HEK293 (cell line): ENCODE measurements around the gene RELT.

Source experiments
- CTCF ChIA-PET: fragments of 350-600 bp; formaldehyde crosslinking; extraction: SDS; loops from one replicate; lab custom pipeline; 2021; ENCODE audit warnings: antibody characterized with exemption; lab: Yijun Ruan, JAX
- POLR2A ChIA-PET: fragments of 300-600 bp; formaldehyde crosslinking; extraction: SDS; loops from one replicate; lab custom pipeline; 2020; ENCODE audit warnings: antibody characterized with exemption, inconsistent platforms; lab: Yijun Ruan, JAX
- H3K27ac ChIP-seq: fragments of 200-500 bp; sonication (Bioruptor generic); 2 replicates; pipeline ENCODE4 v1.5.1; 2014; ENCODE audit warnings: low read depth, low read length, control low read depth, inconsistent platforms; ENCODE audit errors: extremely low read depth
- H3K36me3 ChIP-seq, 2 experiments: fragments of 200-500 bp in 1 of 2; sonication (Bioruptor generic) in 1 of 2; 1 replicate in 1 of 2; 2 replicates in 1 of 2; pipeline ENCODE4 v1.5.1; 2014 to 2017; ENCODE audit warnings: inconsistent platforms in 2 of 2, low read length in 2 of 2; ENCODE audit not compliant: control insufficient read depth in 2 of 2, insufficient read depth in 1 of 2
- H3K4me1 ChIP-seq: fragments of 200-500 bp; sonication (Bioruptor generic); 2 replicates; pipeline ENCODE4 v1.5.1; 2014; ENCODE audit warnings: mild to moderate bottlenecking, low read length, inconsistent platforms; ENCODE audit not compliant: control insufficient read depth, insufficient read depth
- H3K4me3 ChIP-seq: 2 replicates; pipeline ENCODE4 v1.5.1; 2011; ENCODE audit warnings: low read depth, mild to moderate bottlenecking, control low read depth, low read length, moderate library complexity
- H3K9me3 ChIP-seq: fragments of 200-500 bp; sonication (Bioruptor generic); 2 replicates; pipeline ENCODE4 v1.5.1; 2014; ENCODE audit warnings: low read depth, low read length, inconsistent platforms; ENCODE audit not compliant: control insufficient read depth, insufficient read depth
- ATF2 ChIP-seq: fragments of 450-650 bp; formaldehyde crosslinking; IDR thresholded peaks from 2 replicates; pipeline ENCODE4 v1.5.1; 2016; ENCODE audit warnings: missing biosample characterization, missing genetic modification characterization, low read depth
- EGR2 ChIP-seq: fragments of 450-650 bp; formaldehyde crosslinking; IDR thresholded peaks from 2 replicates; pipeline ENCODE4 v1.5.1; 2016; ENCODE audit warnings: low read depth, missing biosample characterization, missing genetic modification characterization
- KLF1 ChIP-seq: fragments of 450-650 bp; formaldehyde crosslinking; IDR thresholded peaks from 2 replicates; pipeline ENCODE4 v1.5.1; 2016; ENCODE audit warnings: missing biosample characterization, missing genetic modification characterization
- ZBTB49 ChIP-seq: fragments of 450-650 bp; formaldehyde crosslinking; IDR thresholded peaks from 2 replicates; pipeline ENCODE4 v1.5.1; 2016; ENCODE audit warnings: missing biosample characterization, missing genetic modification characterization, low read depth
- ZNF112 ChIP-seq: fragments of 450-650 bp; formaldehyde crosslinking; IDR thresholded peaks from 2 replicates; pipeline ENCODE4 v1.5.0; 2017; ENCODE audit warnings: missing biosample characterization, missing genetic modification characterization
- ZNF184 ChIP-seq: fragments of 450-650 bp; IDR thresholded peaks from 2 replicates; pipeline ENCODE4 v1.5.1; 2018; ENCODE audit warnings: missing biosample characterization, mild to moderate bottlenecking, missing genetic modification characterization
- ZNF23 ChIP-seq: fragments of 450-650 bp; formaldehyde crosslinking; IDR thresholded peaks from 2 replicates; pipeline ENCODE4 v1.5.1; 2016; ENCODE audit warnings: missing biosample characterization, missing genetic modification characterization, borderline replicate concordance
- ZNF398 ChIP-seq: fragments of 450-650 bp; formaldehyde crosslinking; IDR thresholded peaks from 2 replicates; pipeline ENCODE4 v1.5.1; 2017; ENCODE audit warnings: missing biosample characterization, missing genetic modification characterization
- ZNF426 ChIP-seq: fragments of 450-650 bp; formaldehyde crosslinking; IDR thresholded peaks from 2 replicates; pipeline ENCODE4 v1.5.1; 2017; ENCODE audit warnings: missing biosample characterization, missing genetic modification characterization, mild to moderate bottlenecking, inconsistent platforms, moderate library complexity
- ZNF48 ChIP-seq: fragments of 450-650 bp; formaldehyde crosslinking; IDR thresholded peaks from 2 replicates; pipeline ENCODE4 v1.5.1; 2016; ENCODE audit warnings: missing biosample characterization, missing genetic modification characterization
- ZNF560 ChIP-seq: fragments of 450-650 bp; formaldehyde crosslinking; IDR thresholded peaks from 2 replicates; pipeline ENCODE4 v1.5.1; 2017; ENCODE audit warnings: missing biosample characterization, missing genetic modification characterization, borderline replicate concordance
- ZNF623 ChIP-seq: fragments of 450-650 bp; formaldehyde crosslinking; IDR thresholded peaks from 2 replicates; pipeline ENCODE4 v1.5.1; 2016; ENCODE audit warnings: missing biosample characterization, missing genetic modification characterization
- ZNF629 ChIP-seq: fragments of 450-650 bp; formaldehyde crosslinking; IDR thresholded peaks from 2 replicates; pipeline ENCODE4 v1.5.1; 2017; ENCODE audit warnings: missing biosample characterization, missing genetic modification characterization
- ZNF791 ChIP-seq: fragments of 450-650 bp; formaldehyde crosslinking; IDR thresholded peaks from 2 replicates; pipeline ENCODE4 v1.5.1; 2016; ENCODE audit warnings: missing biosample characterization, missing genetic modification characterization
- ZNF830 ChIP-seq: fragments of 450-650 bp; IDR thresholded peaks from 2 replicates; pipeline ENCODE4 v1.5.0; 2018; ENCODE audit warnings: missing biosample characterization, missing genetic modification characterization, low read depth, mild to moderate bottlenecking, moderate library complexity
- ZSCAN23 ChIP-seq: fragments of 450-650 bp; formaldehyde crosslinking; IDR thresholded peaks from 2 replicates; pipeline ENCODE4 v1.5.1; 2016; ENCODE audit warnings: missing biosample characterization, missing genetic modification characterization
- ZXDB ChIP-seq: fragments of 450-650 bp; formaldehyde crosslinking; IDR thresholded peaks from 2 replicates; pipeline ENCODE4 v1.5.1; 2016; ENCODE audit warnings: missing biosample characterization, missing genetic modification characterization

Gene RELT

GRCh38 chr11:73331138-73331916, 44.9 kb upstream of the RELT start:
- Histone ChIP-seq H3K36me3 (no peaks in the 10 kb centered on the region), H3K4me3 (no peak overlapping the region), H3K4me1 (peaks cover 4% of the 10 kb centered on the region; the same call in 1 of the 2 replicates), H3K9me3 (no peaks in the 10 kb centered on the region), H3K27ac (no peak overlapping the region)
- ChIA-PET CTCF (interaction anchor here (0.6 to 6.9 kb wide), 6 partner anchors 10 to 121 kb away, joined by 3 to 74 read pairs (median 6); partner anchors contain the start of gene ARHGEF17), POLR2A (interaction anchor here (1.5 to 2.0 kb wide), 3 partner anchors 17 to 24 kb away, joined by 3 to 12 read pairs (median 9); partner anchors contain the start of gene ARHGEF17)
- TF ChIP-seq ZNF112 (tag by site-specific recombination): no peak
- TF ChIP-seq ZNF791 (tag by site-specific recombination): no peak
- TF ChIP-seq ZNF398 (tag by site-specific recombination): no peak
- TF ChIP-seq ZNF23 (tag by site-specific recombination): no peak
- TF ChIP-seq ZNF629 (tag by site-specific recombination): no peak
- TF ChIP-seq ZBTB49: no peak
- TF ChIP-seq ZXDB (tag by site-specific recombination): no peak
- TF ChIP-seq ATF2 (tag by site-specific recombination): no peak
- no peak for TF ChIP-seq EGR2 (tag by site-specific recombination)
- no peak for TF ChIP-seq ZNF623
- TF ChIP-seq ZNF184: no peak
- TF ChIP-seq ZSCAN23 (tag by site-specific recombination): no peak
- TF ChIP-seq ZNF560: no peak
- no peak for TF ChIP-seq ZNF48
- no peak for TF ChIP-seq ZNF830 (tag by site-specific recombination)

GRCh38 chr11:73333173-73333572, 43.0 kb upstream of the RELT start:
- ChIA-PET POLR2A (interaction anchor here (2.8 kb wide), 1 partner anchor 25 kb away, joined by 30 read pairs; the partner anchor contains the start of gene ARHGEF17), CTCF (interaction anchor here (1.1 to 7.5 kb wide), 5 partner anchors 18 to 147 kb away, joined by 3 to 185 read pairs (median 6); partner anchors contain the start of gene ARHGEF17)
- H3K4me1 ChIP-seq: peaks cover 4% of the 10 kb centered on the region; the same call in 1 of the 2 replicates
- no peaks in the 10 kb centered on the region for H3K9me3 ChIP-seq
- no peaks in the 10 kb centered on the region for H3K36me3 ChIP-seq
- TF ChIP-seq ZSCAN23 (tag by site-specific recombination) (no peak), KLF1 (no peak), ZNF426 (tag by site-specific recombination) (no peak)
- H3K27ac ChIP-seq: no peak overlapping the region
- no peak overlapping the region for H3K4me3 ChIP-seq
